PFSK-1 (cell line): ENCODE measurements around the gene SPARC.

Experiments used
- FOXP2 ChIP-seq: optimal IDR thresholded peaks from 2 replicates; pipeline ENCODE3; 2011; ENCODE audit warnings: borderline replicate concordance, control low read depth, inconsistent platforms; ENCODE audit not compliant: insufficient read depth; ENCODE audit errors: extremely low read length, extremely low read depth
- POLR2AphosphoS5 ChIP-seq: IDR thresholded peaks from 2 replicates; pipeline ENCODE4 v1.6.1; 2012; ENCODE audit warnings: low read depth, mild to moderate bottlenecking, control low read depth, low read length, moderate library complexity
- REST ChIP-seq, 2 experiments: IDR thresholded peaks; 2 replicates each; pipeline versions ENCODE4 v1.6.1 to v1.8.0; 2011 to 2012; ENCODE audit warnings: low read depth in 2 of 2, low read length in 2 of 2, control low read depth in 1 of 2, inconsistent platforms in 1 of 2, mild to moderate bottlenecking in 1 of 2, moderate library complexity in 1 of 2; ENCODE audit not compliant: insufficient read depth in 1 of 2
- SIN3A ChIP-seq: IDR thresholded peaks from 2 replicates; pipeline ENCODE4 v1.6.1; 2012; ENCODE audit warnings: mild to moderate bottlenecking, low read length, moderate library complexity, borderline replicate concordance; ENCODE audit not compliant: insufficient read depth
- TAF1 ChIP-seq: IDR thresholded peaks from 2 replicates; pipeline ENCODE4 v1.6.1; 2012; ENCODE audit warnings: low read length, control low read depth, borderline replicate concordance; ENCODE audit not compliant: insufficient read depth

GRCh38 chr5:151660616-151661495, 25.9 kb downstream of the SPARC start:
- TF ChIP-seq TAF1: no peak
- no peak for TF ChIP-seq POLR2AphosphoS5
- no peak for TF ChIP-seq REST (IDR thresholded peaks at IDR 0.05; ENCODE audit: insufficient read depth in 1 of 2, low read depth in 2 of 2, low read length in 2 of 2)
- no peak for TF ChIP-seq SIN3A
- TF ChIP-seq FOXP2: no peak
